WTC11 (cell line): ENCODE data around the gene CDH11. TPM values are rescaled to one million over a fixed set of nuclear protein-coding genes. Genes with fewer than 3 reads are reported as not detected.

Experiments
- ATAC-seq: fragments of 200-7000 bp; cut with Tn5 transposase; 2 replicates; pipeline ENCODE4 v1.10.0; 2021; ENCODE audit warnings: mild to moderate bottlenecking, moderate library complexity
- CTCF ChIA-PET: fragments of 300-600 bp; sonication (Branson Sonifier 250); formaldehyde crosslinking; loops from one replicate; lab custom pipeline; 2021; ENCODE audit warnings: antibody characterized with exemption; lab: Charles Lee
- POLR2A ChIA-PET: fragments of 350-600 bp; sonication (Branson Sonifier 250); formaldehyde crosslinking; loops from one replicate; lab custom pipeline; 2021; ENCODE audit warnings: antibody characterized with exemption; lab: Charles Lee
- DNase-seq: peaks from one replicate; pipeline ENCODE4 v3.0.0; 2021; ENCODE audit warnings: low spot score
- H3K27ac Mint-ChIP-seq: 2 replicates; pipeline ENCODE4 v1.8.0; 2021; ENCODE audit warnings: mixed read lengths
- H3K27me3 Mint-ChIP-seq: 2 replicates; pipeline ENCODE4 v1.8.0; 2021; ENCODE audit warnings: low read depth, mild to moderate bottlenecking, moderate library complexity, mixed read lengths
- H3K36me3 Mint-ChIP-seq: 2 replicates; pipeline ENCODE4 v1.8.0; 2021; ENCODE audit warnings: mixed read lengths
- H3K4me1 Mint-ChIP-seq: 2 replicates; pipeline ENCODE4 v1.8.0; 2022; ENCODE audit warnings: mixed read lengths
- H3K4me3 Mint-ChIP-seq: 2 replicates; pipeline ENCODE4 v1.8.0; 2021; ENCODE audit warnings: mild to moderate bottlenecking, moderate library complexity, mixed read lengths
- H3K9me3 Mint-ChIP-seq: 2 replicates; pipeline ENCODE4 v1.8.0; 2021; ENCODE audit warnings: mixed read lengths
- CBFB ChIP-seq: sonication (generic); formaldehyde crosslinking; IDR thresholded peaks from 2 replicates; pipeline ENCODE4 v1.8.1; 2022; ENCODE audit warnings: mild to moderate bottlenecking, low read depth, missing genetic modification reagents
- CREB1 ChIP-seq: sonication (generic); formaldehyde crosslinking; IDR thresholded peaks from 2 replicates; pipeline ENCODE4 v1.8.0; 2023; ENCODE audit warnings: mild to moderate bottlenecking, missing genetic modification reagents
- ELF4 ChIP-seq: sonication (generic); formaldehyde crosslinking; IDR thresholded peaks from 2 replicates; pipeline ENCODE4 v1.8.1; 2022; ENCODE audit warnings: low read depth, mild to moderate bottlenecking, moderate library complexity, missing genetic modification reagents
- ERG ChIP-seq: fragments of 250-450 bp; sonication (Bioruptor Pico); IDR thresholded peaks from 2 replicates; pipeline ENCODE4 v1.8.0; 2021; ENCODE audit warnings: mild to moderate bottlenecking
- GABPB1 ChIP-seq: sonication (generic); formaldehyde crosslinking; IDR thresholded peaks from 2 replicates; pipeline ENCODE4 v1.8.1; 2023; ENCODE audit warnings: mild to moderate bottlenecking, missing genetic modification reagents
- GRHL2 ChIP-seq: fragments of 250-450 bp; sonication (Bioruptor Pico); IDR thresholded peaks from 2 replicates; pipeline ENCODE4 v1.8.0; 2022; ENCODE audit warnings: mild to moderate bottlenecking, moderate library complexity; ENCODE audit not compliant: insufficient replicate concordance, severe bottlenecking
- GTF2I ChIP-seq: fragments of 250-450 bp; sonication (Bioruptor Pico); conservative IDR thresholded peaks from 2 replicates; pipeline ENCODE4 v1.4.0; 2021; ENCODE audit warnings: mild to moderate bottlenecking
- HMGA2 ChIP-seq: fragments of 250-450 bp; sonication (Bioruptor Pico); IDR thresholded peaks from 2 replicates; pipeline ENCODE4 v1.4.0; 2021; ENCODE audit warnings: mild to moderate bottlenecking, moderate library complexity
- MXD4 ChIP-seq: fragments of 250-450 bp; sonication (Bioruptor Pico); IDR thresholded peaks from 2 replicates; pipeline ENCODE4 v1.8.0; 2021; ENCODE audit warnings: mild to moderate bottlenecking, moderate library complexity, borderline replicate concordance
- NFYB ChIP-seq: sonication (generic); formaldehyde crosslinking; conservative IDR thresholded peaks from 2 replicates; pipeline ENCODE4 v1.8.0; 2022; ENCODE audit warnings: low read depth, missing genetic modification reagents
- NR3C1 ChIP-seq: sonication (generic); formaldehyde crosslinking; conservative IDR thresholded peaks from 2 replicates; pipeline ENCODE4 v1.8.1; 2023; ENCODE audit warnings: low read depth, mild to moderate bottlenecking, missing genetic modification reagents
- PREB ChIP-seq: sonication (generic); formaldehyde crosslinking; IDR thresholded peaks from 2 replicates; pipeline ENCODE4 v1.8.1; 2022; ENCODE audit warnings: mild to moderate bottlenecking, missing genetic modification reagents, moderate library complexity, borderline replicate concordance
- PRRX2 ChIP-seq: fragments of 250-450 bp; sonication (Bioruptor Pico); IDR thresholded peaks from 2 replicates; pipeline ENCODE4 v1.8.0; 2021; ENCODE audit warnings: mild to moderate bottlenecking
- SMAD4 ChIP-seq: sonication (generic); formaldehyde crosslinking; IDR thresholded peaks from 2 replicates; pipeline ENCODE4 v1.8.0; 2022; ENCODE audit warnings: mild to moderate bottlenecking, missing genetic modification reagents
- SP1 ChIP-seq: sonication (generic); formaldehyde crosslinking; conservative IDR thresholded peaks from 2 replicates; pipeline ENCODE4 v1.8.1; 2022; ENCODE audit warnings: missing genetic modification reagents
- TEAD1 ChIP-seq: sonication (generic); formaldehyde crosslinking; IDR thresholded peaks from 2 replicates; pipeline ENCODE4 v1.8.0; 2022; ENCODE audit warnings: mild to moderate bottlenecking, missing genetic modification reagents
- TEAD4 ChIP-seq: sonication (generic); formaldehyde crosslinking; IDR thresholded peaks from 2 replicates; pipeline ENCODE4 v1.8.0; 2022; ENCODE audit warnings: mild to moderate bottlenecking, missing genetic modification reagents
- TP53 ChIP-seq: sonication (generic); formaldehyde crosslinking; IDR thresholded peaks from 2 replicates; pipeline ENCODE4 v1.8.1; 2023; ENCODE audit warnings: mild to moderate bottlenecking, missing genetic modification reagents
- ZNF219 ChIP-seq: sonication (generic); formaldehyde crosslinking; IDR thresholded peaks from 2 replicates; pipeline ENCODE4 v1.8.0; 2023; ENCODE audit warnings: missing genetic modification reagents, mild to moderate bottlenecking, borderline replicate concordance
- ZNF423 ChIP-seq: fragments of 250-450 bp; sonication (Bioruptor Pico); IDR thresholded peaks from 2 replicates; pipeline ENCODE4 v2.1.2; 2022; ENCODE audit warnings: mild to moderate bottlenecking, moderate library complexity
- ZNF512 ChIP-seq: sonication (generic); formaldehyde crosslinking; IDR thresholded peaks from 2 replicates; pipeline ENCODE4 v1.8.1; 2022; ENCODE audit warnings: missing genetic modification reagents, borderline replicate concordance
- ZNF671 ChIP-seq: fragments of 250-450 bp; sonication (Bioruptor Pico); IDR thresholded peaks from 2 replicates; pipeline ENCODE4 v1.8.0; 2021; ENCODE audit warnings: mild to moderate bottlenecking
- total RNA-seq: library from RNA; stranded (reverse); gene quantifications from 3 replicates; pipeline ENCODE4 v1.2.3, GENCODE V29; 2021
- TF ChIP-seq, protein P1 (sequence below): fragments of 250-450 bp; sonication (Bioruptor Pico); conservative IDR thresholded peaks from 2 replicates; pipeline ENCODE4 v1.9.0; 2021; ENCODE audit warnings: mild to moderate bottlenecking
- TF ChIP-seq, protein P2 (sequence below): sonication (generic); formaldehyde crosslinking; IDR thresholded peaks from 2 replicates; pipeline ENCODE4 v1.8.1; 2023; ENCODE audit warnings: mild to moderate bottlenecking, missing genetic modification reagents
- TF ChIP-seq, protein P3 (sequence below): sonication (generic); formaldehyde crosslinking; IDR thresholded peaks from 2 replicates; pipeline ENCODE4 v1.8.0; 2022; ENCODE audit warnings: mild to moderate bottlenecking, missing genetic modification reagents
- TF ChIP-seq, protein P4 (sequence below): sonication (generic); formaldehyde crosslinking; IDR thresholded peaks from 2 replicates; pipeline ENCODE4 v1.8.0; 2023; ENCODE audit warnings: missing genetic modification reagents, mild to moderate bottlenecking, borderline replicate concordance

Gene CDH11
- total RNA-seq, 1 experiment from 2014 or later: 11.6 TPM

GRCh38 chr16:65101009-65101408, 20.9 kb downstream of the CDH11 start:
- POLR2A ChIA-PET: no interaction called here
- DNase-seq (no peak), ATAC-seq (no peak)
- H3K27me3 Mint-ChIP-seq: no peaks in the 10 kb centered on the region
- no peaks in the 10 kb centered on the region for H3K36me3 Mint-ChIP-seq
- TF ChIP-seq HMGA2 (CRISPR knock-in tag): no peak
- TF ChIP-seq CREB1 (CRISPR knock-in tag): no peak
- no peak for TF ChIP-seq GRHL2 (CRISPR knock-in tag)
- no peak for TF ChIP-seq SMAD4
- TF ChIP-seq, protein P1, sequence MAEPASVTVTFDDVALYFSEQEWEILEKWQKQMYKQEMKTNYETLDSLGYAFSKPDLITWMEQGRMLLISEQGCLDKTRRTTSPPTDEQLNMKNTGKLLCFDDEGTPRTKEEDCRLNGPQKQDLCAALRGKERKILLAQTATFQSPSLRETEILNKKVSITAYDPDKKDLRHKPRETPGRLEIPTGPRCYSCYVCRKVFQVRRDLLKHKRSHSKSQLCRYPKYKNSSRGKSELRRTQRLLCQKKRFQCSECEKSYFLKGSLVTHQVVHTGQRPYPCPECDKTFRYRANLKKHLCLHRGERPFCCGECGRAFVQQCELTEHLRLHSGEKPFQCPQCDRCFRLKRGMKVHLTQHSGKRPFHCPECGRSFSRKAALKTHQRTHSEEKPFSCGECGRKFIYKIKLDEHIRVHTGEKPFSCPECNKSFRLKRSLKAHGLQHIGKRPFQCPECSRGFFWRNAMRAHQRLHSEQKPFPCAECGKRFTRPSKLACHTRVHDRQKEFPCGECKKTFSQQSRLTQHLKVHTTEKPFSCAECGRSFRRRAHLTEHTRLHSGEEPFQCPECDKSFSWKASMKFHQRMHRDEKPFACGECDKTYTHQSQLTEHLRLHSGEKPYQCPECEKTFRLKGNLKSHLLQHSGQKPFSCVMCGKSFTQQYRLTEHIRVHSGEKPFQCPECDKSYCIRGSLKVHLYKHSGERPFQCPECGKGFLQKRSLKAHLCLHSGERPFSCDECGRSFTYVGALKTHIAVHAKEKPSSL (CRISPR knock-in tag): no peak
- no peak for TF ChIP-seq TP53 (CRISPR knock-in tag)
- TF ChIP-seq, protein P2, sequence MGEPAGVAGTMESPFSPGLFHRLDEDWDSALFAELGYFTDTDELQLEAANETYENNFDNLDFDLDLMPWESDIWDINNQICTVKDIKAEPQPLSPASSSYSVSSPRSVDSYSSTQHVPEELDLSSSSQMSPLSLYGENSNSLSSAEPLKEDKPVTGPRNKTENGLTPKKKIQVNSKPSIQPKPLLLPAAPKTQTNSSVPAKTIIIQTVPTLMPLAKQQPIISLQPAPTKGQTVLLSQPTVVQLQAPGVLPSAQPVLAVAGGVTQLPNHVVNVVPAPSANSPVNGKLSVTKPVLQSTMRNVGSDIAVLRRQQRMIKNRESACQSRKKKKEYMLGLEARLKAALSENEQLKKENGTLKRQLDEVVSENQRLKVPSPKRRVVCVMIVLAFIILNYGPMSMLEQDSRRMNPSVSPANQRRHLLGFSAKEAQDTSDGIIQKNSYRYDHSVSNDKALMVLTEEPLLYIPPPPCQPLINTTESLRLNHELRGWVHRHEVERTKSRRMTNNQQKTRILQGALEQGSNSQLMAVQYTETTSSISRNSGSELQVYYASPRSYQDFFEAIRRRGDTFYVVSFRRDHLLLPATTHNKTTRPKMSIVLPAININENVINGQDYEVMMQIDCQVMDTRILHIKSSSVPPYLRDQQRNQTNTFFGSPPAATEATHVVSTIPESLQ (CRISPR knock-in tag): no peak
- no peak for TF ChIP-seq ZNF671 (CRISPR knock-in tag)
- no peak for TF ChIP-seq ZNF512 (CRISPR knock-in tag)
- TF ChIP-seq TEAD1: no peak
- TF ChIP-seq CBFB: no peak
- no peak for TF ChIP-seq ZNF219
- no peak for TF ChIP-seq NR3C1 (CRISPR knock-in tag)
- no peak for TF ChIP-seq ZNF423 (CRISPR knock-in tag)
- no peak for TF ChIP-seq SP1 (CRISPR knock-in tag)
- TF ChIP-seq MXD4: no peak
- TF ChIP-seq, protein P3, sequence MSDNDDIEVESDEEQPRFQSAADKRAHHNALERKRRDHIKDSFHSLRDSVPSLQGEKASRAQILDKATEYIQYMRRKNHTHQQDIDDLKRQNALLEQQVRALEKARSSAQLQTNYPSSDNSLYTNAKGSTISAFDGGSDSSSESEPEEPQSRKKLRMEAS (CRISPR knock-in tag): no peak
- no peak for TF ChIP-seq GTF2I (CRISPR knock-in tag)
- no peak for TF ChIP-seq GABPB1 (CRISPR knock-in tag)
- TF ChIP-seq ERG (CRISPR knock-in tag): no peak
- peaks cover 9% of the 10 kb centered on the region; the same call in 1 of the 2 replicates for H3K4me1 Mint-ChIP-seq
- CTCF ChIA-PET: interaction anchor here (0.6 to 1.3 kb wide), 2 partner anchors 21 to 1179 kb away, joined by 3 to 4 read pairs; partner anchors contain the start of gene CDH11
- H3K9me3 Mint-ChIP-seq: peaks cover 12% of the 10 kb centered on the region
- H3K4me3 Mint-ChIP-seq: no peak overlapping the region
- H3K27ac Mint-ChIP-seq: no peak overlapping the region

- Mint-ChIP-seq H3K9me3 (peaks cover 12% of the 10 kb centered on the region), H3K27me3 (no peaks in the 10 kb centered on the region), H3K36me3 (no peaks in the 10 kb centered on the region), H3K4me1 (peaks cover 2% of the 10 kb centered on the region; the same call in 1 of the 2 replicates), H3K4me3 (no peak overlapping the region), H3K27ac (no peak overlapping the region)
- TF ChIP-seq PRRX2 (CRISPR knock-in tag): no peak
- TF ChIP-seq, protein P4, sequence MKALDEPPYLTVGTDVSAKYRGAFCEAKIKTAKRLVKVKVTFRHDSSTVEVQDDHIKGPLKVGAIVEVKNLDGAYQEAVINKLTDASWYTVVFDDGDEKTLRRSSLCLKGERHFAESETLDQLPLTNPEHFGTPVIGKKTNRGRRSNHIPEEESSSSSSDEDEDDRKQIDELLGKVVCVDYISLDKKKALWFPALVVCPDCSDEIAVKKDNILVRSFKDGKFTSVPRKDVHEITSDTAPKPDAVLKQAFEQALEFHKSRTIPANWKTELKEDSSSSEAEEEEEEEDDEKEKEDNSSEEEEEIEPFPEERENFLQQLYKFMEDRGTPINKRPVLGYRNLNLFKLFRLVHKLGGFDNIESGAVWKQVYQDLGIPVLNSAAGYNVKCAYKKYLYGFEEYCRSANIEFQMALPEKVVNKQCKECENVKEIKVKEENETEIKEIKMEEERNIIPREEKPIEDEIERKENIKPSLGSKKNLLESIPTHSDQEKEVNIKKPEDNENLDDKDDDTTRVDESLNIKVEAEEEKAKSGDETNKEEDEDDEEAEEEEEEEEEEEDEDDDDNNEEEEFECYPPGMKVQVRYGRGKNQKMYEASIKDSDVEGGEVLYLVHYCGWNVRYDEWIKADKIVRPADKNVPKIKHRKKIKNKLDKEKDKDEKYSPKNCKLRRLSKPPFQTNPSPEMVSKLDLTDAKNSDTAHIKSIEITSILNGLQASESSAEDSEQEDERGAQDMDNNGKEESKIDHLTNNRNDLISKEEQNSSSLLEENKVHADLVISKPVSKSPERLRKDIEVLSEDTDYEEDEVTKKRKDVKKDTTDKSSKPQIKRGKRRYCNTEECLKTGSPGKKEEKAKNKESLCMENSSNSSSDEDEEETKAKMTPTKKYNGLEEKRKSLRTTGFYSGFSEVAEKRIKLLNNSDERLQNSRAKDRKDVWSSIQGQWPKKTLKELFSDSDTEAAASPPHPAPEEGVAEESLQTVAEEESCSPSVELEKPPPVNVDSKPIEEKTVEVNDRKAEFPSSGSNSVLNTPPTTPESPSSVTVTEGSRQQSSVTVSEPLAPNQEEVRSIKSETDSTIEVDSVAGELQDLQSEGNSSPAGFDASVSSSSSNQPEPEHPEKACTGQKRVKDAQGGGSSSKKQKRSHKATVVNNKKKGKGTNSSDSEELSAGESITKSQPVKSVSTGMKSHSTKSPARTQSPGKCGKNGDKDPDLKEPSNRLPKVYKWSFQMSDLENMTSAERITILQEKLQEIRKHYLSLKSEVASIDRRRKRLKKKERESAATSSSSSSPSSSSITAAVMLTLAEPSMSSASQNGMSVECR (CRISPR knock-in tag): no peak
- no peak for TF ChIP-seq HMGA2 (CRISPR knock-in tag)
- no peak for TF ChIP-seq PREB (CRISPR knock-in tag)
- TF ChIP-seq TEAD4 (CRISPR knock-in tag): no peak
- no peak for TF ChIP-seq ELF4 (CRISPR knock-in tag)
- no peak for TF ChIP-seq NFYB (CRISPR knock-in tag)
- ChIA-PET CTCF (no interaction called here), POLR2A (no interaction called here)
- no peak for ATAC-seq
- DNase-seq: no peak
Observed at GRCh38 chr16:65099607-65100006, 22.3 kb downstream of the CDH11 start.
